Ecto neural progenitor cell (in vitro differentiated cells): ENCODE results near the gene PTGER3.

Source experiments
- DNase-seq: peaks from one replicate; pipeline ENCODE4 v3.0.0-alpha.2; 2018; ENCODE audit warnings: low spot score

PTGER3 gene

GRCh38 chr1:71047635-71048607, at the start of gene PTGER3:
PTGER3 (minus strand) TSS chr1:71047816; CDS start chr1:71047577, 239 bp downstream.
- peak; percentile 79 for DNase-seq

- DNase-seq, result no peak
Observed at GRCh38 chr1:71094913-71095312, 47.3 kb upstream of the PTGER3 start.

DNA sequence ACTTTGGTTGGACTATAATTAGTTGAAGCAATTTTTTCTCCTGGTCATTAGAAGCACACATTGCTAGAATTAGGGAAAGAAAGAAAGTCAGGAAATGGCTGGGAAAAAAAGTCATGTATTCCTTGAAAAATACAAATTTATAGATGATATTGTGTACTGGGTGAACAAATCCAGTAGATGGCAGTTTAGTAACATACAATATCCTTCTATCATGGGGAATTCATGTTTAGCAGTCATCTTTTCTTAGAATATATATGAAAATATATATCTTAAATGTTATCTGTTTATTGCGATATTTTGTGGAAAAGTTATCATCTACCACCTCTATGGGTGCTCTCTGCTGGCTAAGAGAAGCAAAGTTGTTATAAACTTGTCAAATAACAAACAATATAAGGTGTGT, 46.3 kb upstream of the PTGER3 start:
- DNase-seq, result no peak

DNA sequence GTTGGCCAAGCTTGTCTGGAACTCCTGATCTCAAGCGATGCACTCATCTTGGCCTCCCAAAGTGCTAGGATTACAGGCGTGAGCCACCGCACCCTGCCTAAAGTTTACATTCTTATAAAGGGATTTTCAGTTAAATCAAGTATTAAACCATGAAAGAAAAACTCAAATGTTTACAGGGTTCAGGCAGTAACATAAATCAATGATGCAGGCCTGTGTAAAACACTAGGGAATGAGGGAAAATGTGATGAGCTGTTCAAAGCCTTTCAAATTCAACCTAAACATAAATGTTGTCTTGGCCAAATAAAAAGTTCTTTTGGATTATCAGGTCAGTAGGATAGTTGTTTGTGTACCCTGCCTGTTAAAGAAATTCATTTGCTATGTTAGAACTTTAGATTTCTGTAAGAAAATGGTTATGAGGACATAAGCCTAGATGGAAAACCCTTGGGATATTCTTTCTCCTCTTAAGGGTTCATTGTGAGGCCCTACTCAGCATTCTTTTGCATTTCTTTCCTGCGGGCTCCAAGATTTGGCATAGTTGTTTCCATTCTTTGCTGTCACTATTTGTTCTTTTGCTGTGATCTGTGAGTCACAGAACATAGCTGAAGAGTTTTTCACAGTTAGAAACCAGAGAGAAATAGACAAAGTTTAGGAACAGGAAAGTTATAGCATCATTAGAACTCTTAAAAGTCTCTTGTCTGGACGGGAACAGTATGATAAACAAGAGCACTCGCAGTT, 42.1 kb upstream of the PTGER3 start:
- no peak for DNase-seq

DNA sequence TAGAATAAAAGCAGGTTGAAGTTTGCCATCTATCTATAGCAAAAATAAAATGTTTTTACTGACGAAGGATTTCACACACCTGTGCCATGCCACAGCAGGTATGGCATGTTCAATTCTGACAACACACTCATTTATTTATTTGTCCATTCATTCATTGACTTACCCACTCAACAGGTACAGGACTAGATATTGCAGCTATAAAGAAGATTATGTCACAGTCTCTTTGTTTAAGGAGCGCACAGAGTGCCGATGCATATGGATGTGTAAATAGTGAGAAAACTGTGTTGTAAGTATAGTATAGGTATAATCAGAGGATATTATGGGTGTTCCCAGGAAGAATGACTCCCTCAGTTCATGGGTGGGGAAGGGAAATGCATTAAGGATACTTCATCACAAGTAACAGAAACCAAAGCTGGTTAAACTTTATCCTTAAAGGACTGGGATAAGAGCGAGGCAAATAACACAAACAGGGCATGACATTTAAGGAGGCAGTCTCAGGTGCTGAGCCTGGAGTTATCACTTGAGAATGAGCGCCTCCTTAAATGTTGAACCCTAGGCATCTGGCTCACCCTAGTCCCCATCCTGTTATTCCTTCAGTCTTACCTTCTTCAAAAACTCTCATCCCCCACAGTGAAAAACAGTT, 41.1 kb upstream of the PTGER3 start:
- no peak for DNase-seq

DNA sequence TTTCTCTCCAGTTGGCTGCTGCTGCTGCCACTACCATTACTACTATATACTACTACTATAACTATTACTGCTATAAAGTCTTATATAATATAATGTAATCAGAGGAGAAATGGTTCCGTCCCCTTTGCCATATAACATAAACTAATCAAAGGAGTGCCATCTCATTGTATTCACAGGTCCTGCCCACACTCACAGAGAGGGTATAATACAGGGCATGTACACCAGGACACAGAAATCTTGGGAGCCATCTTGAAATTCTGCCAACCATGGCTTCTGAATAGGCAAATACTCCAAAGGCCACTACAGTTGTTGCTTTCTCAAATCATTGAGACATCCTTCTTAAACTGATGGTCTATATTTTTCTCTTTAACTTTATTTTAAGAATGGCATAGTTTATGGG, 40.1 kb upstream of the PTGER3 start:
- no peak for DNase-seq

DNA sequence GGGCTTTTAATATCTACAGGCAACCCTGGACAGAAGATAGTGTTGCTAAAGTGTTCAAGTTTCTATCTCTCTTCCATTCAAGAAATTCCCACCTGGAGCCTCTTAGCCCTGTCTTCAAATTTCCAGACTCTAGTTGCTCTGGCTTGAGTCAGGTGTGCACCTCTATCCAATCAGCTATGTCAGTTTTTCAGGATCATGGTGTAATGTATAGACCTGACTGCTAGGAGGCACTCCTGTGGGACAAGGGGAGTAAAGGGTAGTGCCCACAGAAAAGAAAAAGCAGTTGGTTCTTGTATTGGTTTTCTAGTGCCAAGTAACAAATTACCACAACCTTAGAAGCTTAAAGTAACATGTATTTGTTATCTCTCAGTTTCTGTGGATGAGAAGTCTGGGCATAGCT, 39.4 kb upstream of the PTGER3 start:
- DNase-seq, result no peak

DNA sequence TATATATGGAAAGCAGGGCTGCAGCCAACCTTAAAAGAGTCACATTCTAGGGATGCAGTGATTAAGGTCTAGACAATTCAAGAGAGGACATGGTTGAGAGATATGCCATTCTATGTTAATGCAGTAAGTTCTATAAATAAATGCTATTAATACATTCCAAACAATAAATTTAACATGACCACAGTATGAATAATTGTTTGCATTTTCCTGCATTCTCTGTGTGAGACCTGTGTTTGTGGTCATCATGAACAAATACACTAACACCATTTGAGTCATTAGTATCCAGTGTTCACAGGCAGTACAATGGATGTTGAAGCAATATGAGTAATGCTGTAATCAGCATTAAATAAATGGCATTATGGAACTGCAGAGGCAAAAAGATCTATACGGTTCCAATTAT, 38.7 kb upstream of the PTGER3 start:
- DNase-seq, result no peak

DNA sequence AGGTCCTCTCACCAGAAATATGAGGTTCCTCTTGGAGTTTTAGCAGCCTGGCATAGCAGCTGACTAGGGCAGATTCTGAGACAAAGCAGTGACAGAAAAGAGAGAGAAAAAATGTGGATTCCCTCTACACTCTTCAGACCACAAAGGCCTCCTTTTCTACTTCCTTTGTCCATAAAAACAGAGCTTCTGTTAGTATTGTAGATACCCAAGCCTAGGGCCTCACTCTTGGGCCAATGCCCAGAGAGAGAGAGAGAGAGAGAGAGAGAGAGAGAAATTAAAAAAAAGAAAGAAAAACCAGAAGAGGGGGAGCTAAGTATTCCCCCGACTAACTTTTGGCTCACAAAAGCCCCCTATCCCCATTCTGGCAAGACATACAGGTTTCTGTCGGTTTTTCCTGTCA, 35.7 kb upstream of the PTGER3 start:
- no peak for DNase-seq

GRCh38 chr1:71081697-71082080, 34.1 kb upstream of the PTGER3 start:
- DNase-seq, result peak; percentile 46

GRCh38 chr1:71080739-71081696, 33.4 kb upstream of the PTGER3 start, which contains the start of gene ZRANB2:
ZRANB2 (minus strand) TSS chr1:71081035; CDS start chr1:71080995, 40 bp downstream.
- DNase-seq, result peak; percentile 88

- no peak for DNase-seq
Observed at GRCh38 chr1:71080230-71080738, 32.7 kb upstream of the PTGER3 start.

- no peak for DNase-seq
Observed at GRCh38 chr1:71074681-71075080, 27.1 kb upstream of the PTGER3 start.

DNA sequence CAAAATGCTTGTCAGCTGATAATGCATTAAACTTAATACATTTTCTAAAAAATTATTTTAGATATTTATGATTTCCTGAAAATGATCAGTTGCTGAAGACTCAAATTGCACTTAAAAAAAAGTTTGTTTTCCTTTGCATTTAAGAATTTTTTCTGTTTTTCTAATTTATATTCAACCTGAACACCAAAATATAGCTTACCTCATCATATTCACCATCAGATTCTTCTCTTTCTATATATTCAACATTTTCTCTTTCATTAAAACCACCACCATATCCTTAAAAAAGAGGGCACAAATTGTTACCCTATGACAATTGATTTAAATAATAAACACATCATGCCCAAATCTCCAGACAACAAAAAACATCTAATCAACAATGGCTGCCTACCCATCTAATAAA, 24.7 kb upstream of the PTGER3 start:
- DNase-seq, result no peak

DNA sequence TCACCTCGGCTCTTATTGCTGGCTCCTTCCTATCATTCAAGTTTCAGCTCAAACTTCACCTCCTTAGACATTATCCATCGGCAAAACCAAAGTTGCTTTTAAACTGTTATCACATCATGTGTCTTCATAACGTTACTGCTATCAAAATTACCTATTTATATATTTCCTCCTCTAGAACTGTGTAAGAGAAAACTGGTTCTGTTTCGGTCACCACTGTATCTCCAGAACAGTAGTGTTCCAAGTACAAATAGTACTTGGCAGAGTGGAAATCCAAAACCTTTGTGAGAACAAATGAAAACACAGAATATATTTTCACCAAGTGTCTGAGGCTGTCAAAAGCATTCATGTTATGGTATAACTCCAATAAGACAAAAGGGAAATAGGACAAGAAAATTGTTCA, 24.1 kb upstream of the PTGER3 start:
- no peak for DNase-seq

GRCh38 chr1:71068325-71069240, 21.0 kb upstream of the PTGER3 start:
- DNase-seq, result no peak

- DNase-seq, result no peak
Observed at GRCh38 chr1:71054791-71055190, 7.2 kb upstream of the PTGER3 start.

DNA sequence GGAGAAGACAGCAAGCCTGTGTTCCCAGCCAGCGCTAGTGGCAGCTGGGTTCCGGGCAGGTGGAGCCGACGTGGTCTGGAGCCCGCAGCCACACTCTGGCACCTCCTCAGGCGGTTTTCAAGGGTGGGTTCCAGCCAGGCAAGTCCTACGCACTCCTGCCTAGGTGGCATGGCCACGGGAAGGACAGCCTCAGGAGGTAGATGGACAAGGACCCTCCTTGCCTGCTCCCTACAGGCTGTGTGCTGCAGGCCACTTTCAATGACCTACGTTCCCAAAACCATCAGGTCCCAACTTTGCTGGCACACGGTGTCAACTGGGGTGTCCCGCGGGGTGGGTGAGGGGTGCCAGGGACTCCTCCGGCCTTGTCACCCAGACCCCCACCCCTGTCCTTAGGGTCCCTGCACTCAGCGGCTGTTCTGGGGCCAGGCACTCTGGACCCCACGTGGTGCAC, 6.7 kb upstream of the PTGER3 start:
- DNase-seq, result no peak

DNA sequence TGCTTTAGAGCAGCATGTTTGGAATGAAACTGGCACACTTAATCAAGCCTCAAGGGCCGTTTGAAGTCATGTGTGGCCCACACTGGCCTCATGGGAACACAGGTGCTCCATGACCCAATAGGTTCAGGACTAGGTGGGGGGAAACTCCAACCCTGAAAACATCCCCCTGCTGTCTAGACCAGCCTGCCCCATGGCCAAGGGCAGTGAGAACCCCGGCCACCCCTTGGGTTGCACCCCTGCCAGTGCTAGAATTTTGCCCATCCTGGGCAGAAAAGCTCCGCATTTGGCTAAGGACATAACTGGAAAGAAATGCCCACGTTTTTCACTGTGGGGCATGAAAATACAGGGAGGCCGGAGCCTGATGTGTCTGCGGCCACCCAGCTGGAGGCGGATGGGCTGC, 6.1 kb upstream of the PTGER3 start:
- no peak for DNase-seq

GRCh38 chr1:71053146-71053545, 5.5 kb upstream of the PTGER3 start:
- no peak for DNase-seq
